Endothelial cell of umbilical vein (primary cell): Measurements from ENCODE around the gene SP2. TPM values are rescaled to one million over a fixed set of nuclear protein-coding genes. Genes with fewer than 3 reads are reported as not detected.

Experiments used
- BruUV-seq: library from RNA; stranded (reverse); fragments of 400-500 nt; replicated peaks from 2 replicates; lab custom pipeline; 2021; lab: Mats Ljungman, UMichigan
- CTCF ChIA-PET: fragments of 300-600, 350-600 bp; sonication (Branson Sonifier 250); formaldehyde crosslinking; loops from one replicate; lab custom pipeline; 2021; ENCODE audit warnings: antibody characterized with exemption, inconsistent platforms; lab: Charles Lee
- POLR2A ChIA-PET: fragments of 300-600, 350-600 bp; sonication (Branson Sonifier 250); formaldehyde crosslinking; loops from one replicate; lab custom pipeline; 2021; ENCODE audit warnings: antibody characterized with exemption, inconsistent platforms; lab: Charles Lee
- DNase-seq: peaks from one replicate; pipeline ENCODE4 v3.0.0-alpha.2; 2011; ENCODE audit warnings: low read depth, low spot score
- FAIRE-seq: peaks from 2 replicates; lab custom pipeline; 2011; peaks lifted over from hg19 to GRCh38; lab: Jason Lieb, UNC
- H2AFZ ChIP-seq: 2 replicates; pipeline ENCODE4 v1.6.0; 2012; ENCODE audit warnings: low read depth, low read length, control low read depth, inconsistent platforms
- H3K27ac ChIP-seq: 2 replicates; pipeline ENCODE4 v1.5.1; 2011; ENCODE audit warnings: low read depth, mild to moderate bottlenecking, control low read depth, low read length, moderate library complexity; ENCODE audit not compliant: insufficient read depth
- H3K27me3 ChIP-seq, 2 experiments: 2 replicates each; pipeline versions ENCODE4 v1.6.0 to v1.6.1; 2011; ENCODE audit warnings: low read length in 2 of 2, mixed read lengths in 1 of 2; ENCODE audit not compliant: control insufficient read depth in 2 of 2, insufficient read depth in 2 of 2
- H3K36me3 ChIP-seq, 2 experiments: 2 replicates in 1 of 2; 3 replicates in 1 of 2; pipeline ENCODE4 v1.5.1; 2011; ENCODE audit warnings: low read length in 2 of 2, mild to moderate bottlenecking in 1 of 2, moderate library complexity in 1 of 2; ENCODE audit not compliant: control insufficient read depth in 2 of 2, insufficient read depth in 2 of 2; ENCODE audit errors: extremely low read depth in 1 of 2
- H3K4me1 ChIP-seq: 3 replicates; pipeline ENCODE4 v1.5.1; 2011; ENCODE audit warnings: mild to moderate bottlenecking, low read length; ENCODE audit not compliant: control insufficient read depth, insufficient read depth; ENCODE audit errors: extremely low read depth
- H3K4me2 ChIP-seq: 2 replicates; pipeline ENCODE4 v1.6.1; 2011; ENCODE audit warnings: low read length, control low read depth, mixed read lengths; ENCODE audit not compliant: insufficient read depth
- H3K4me3 ChIP-seq, 3 experiments: fragments of 200-600 bp in 1 of 3; sonication (generic), shearing (Covaris generic) in 1 of 3; replicated peaks in 1 of 3; 2 replicates each; pipeline ENCODE4 v1.5.1; 2011 to 2016; ENCODE audit warnings: control low read depth in 3 of 3, low read length in 3 of 3, mild to moderate bottlenecking in 2 of 3, inconsistent platforms in 1 of 3, low read depth in 1 of 3, moderate library complexity in 1 of 3; ENCODE audit not compliant: insufficient read depth in 1 of 3
- H3K79me2 ChIP-seq: 2 replicates; pipeline ENCODE4 v1.6.0; 2012; ENCODE audit warnings: low read length, inconsistent platforms; ENCODE audit not compliant: control insufficient read depth, insufficient read depth
- H3K9ac ChIP-seq: replicated peaks from 2 replicates; pipeline ENCODE3; 2011; ENCODE audit warnings: low read length, control low read depth; ENCODE audit not compliant: insufficient read depth; ENCODE audit errors: extremely low read depth
- H3K9me1 ChIP-seq: replicated peaks from 3 replicates; pipeline ENCODE4 v1.6.0; 2011; ENCODE audit warnings: mild to moderate bottlenecking, low read length; ENCODE audit not compliant: control insufficient read depth, insufficient read depth; ENCODE audit errors: extremely low read depth
- H3K9me3 ChIP-seq: replicated peaks from 2 replicates; pipeline ENCODE4 v1.5.1; 2012; ENCODE audit warnings: low read length, inconsistent platforms; ENCODE audit not compliant: control insufficient read depth, insufficient read depth
- H4K20me1 ChIP-seq: replicated peaks from 2 replicates; pipeline ENCODE3; 2011; ENCODE audit warnings: mild to moderate bottlenecking, low read length; ENCODE audit not compliant: control insufficient read depth, insufficient read depth; ENCODE audit errors: extremely low read depth
- EZH2 ChIP-seq: IDR thresholded peaks from 2 replicates; pipeline ENCODE4 v1.6.1; 2012; ENCODE audit warnings: borderline replicate concordance, low read depth, mild to moderate bottlenecking, moderate library complexity, low read length, inconsistent platforms; ENCODE audit not compliant: severe bottlenecking
- FOS ChIP-seq: IDR thresholded peaks from 2 replicates; pipeline ENCODE4 v1.6.1; 2011; ENCODE audit warnings: mild to moderate bottlenecking, low read length, moderate library complexity, borderline replicate concordance; ENCODE audit not compliant: insufficient read depth
- GATA2 ChIP-seq: IDR thresholded peaks from 2 replicates; pipeline ENCODE4 v1.7.0; 2011; ENCODE audit warnings: low read depth, mild to moderate bottlenecking, moderate library complexity, mixed read lengths, low read length; ENCODE audit not compliant: insufficient read length, insufficient read depth
- JUN ChIP-seq: IDR thresholded peaks from 2 replicates; pipeline ENCODE4 v1.6.1; 2011; ENCODE audit warnings: borderline replicate concordance, low read depth; ENCODE audit not compliant: insufficient read length, insufficient read depth
- MYC ChIP-seq: IDR thresholded peaks from one replicate; pipeline ENCODE4 v1.6.1; 2011; ENCODE audit warnings: mild to moderate bottlenecking, low read depth, low read length
- POLR2A ChIP-seq: IDR thresholded peaks from 2 replicates; pipeline ENCODE4 v1.6.1; 2012; ENCODE audit warnings: low read depth, mild to moderate bottlenecking, control low read depth, low read length
- POLR2AphosphoS5 ChIP-seq: IDR thresholded peaks from 2 replicates; pipeline ENCODE4 v1.6.1; 2012; ENCODE audit warnings: low read depth, mild to moderate bottlenecking, control low read depth, low read length, moderate library complexity; ENCODE audit not compliant: insufficient read depth
- dilution Hi-C: fragments of 300-500 bp; cut with MboI; formaldehyde crosslinking; loops from one replicate; pipeline ENCODE4 v1.15.0; 2019; ENCODE audit warnings: low sequenced_read_pairs; ENCODE audit not compliant: extremely low pct_ligation_motif_present
- intact Hi-C: fragments of 100-400 bp; cut with micrococcal nuclease; formaldehyde crosslinking; loops from one replicate; pipeline ENCODE4 v1.10.0; 2022
- polyA plus RNA-seq, 4 experiments: library from polyadenylated mRNA; depleted of rRNA in 3 of 4; stranded (reverse) in 3 of 4; unstranded in 1 of 4; fragments of >200 nt; gene quantifications; 2 replicates each; pipeline versions ENCODE4 v1.2.1 to v1.2.3, GENCODE V29; 2011 to 2012; ENCODE audit warnings: missing spikeins in 1 of 4
- total RNA-seq: library from RNA; stranded (reverse); gene quantifications from 2 replicates; pipeline ENCODE4 v1.2.3, GENCODE V29; 2021
- TF ChIP-seq, protein P1 (sequence below), 2 donors: IDR thresholded peaks; 1 replicate in 1 of 2; 2 replicates in 1 of 2; pipeline ENCODE4 v1.5.1; 2011; ENCODE audit warnings: low read length in 2 of 2, mild to moderate bottlenecking in 2 of 2, moderate library complexity in 2 of 2, control low read depth in 1 of 2, inconsistent platforms in 1 of 2, low read depth in 1 of 2; ENCODE audit not compliant: insufficient read depth in 1 of 2; ENCODE audit errors: extremely low read depth in 1 of 2
- TF ChIP-seq, protein P2 (sequence below): IDR thresholded peaks from 2 replicates; pipeline ENCODE4 v1.6.1; 2011; ENCODE audit not compliant: insufficient read depth, insufficient read length

Gene SP2
- total and polyA plus RNA-seq, 2 donors (not counting 3 experiments of a cell fraction or from before 2014, with no cell fraction given) = 11.2 to 18.6 TPM

DNA sequence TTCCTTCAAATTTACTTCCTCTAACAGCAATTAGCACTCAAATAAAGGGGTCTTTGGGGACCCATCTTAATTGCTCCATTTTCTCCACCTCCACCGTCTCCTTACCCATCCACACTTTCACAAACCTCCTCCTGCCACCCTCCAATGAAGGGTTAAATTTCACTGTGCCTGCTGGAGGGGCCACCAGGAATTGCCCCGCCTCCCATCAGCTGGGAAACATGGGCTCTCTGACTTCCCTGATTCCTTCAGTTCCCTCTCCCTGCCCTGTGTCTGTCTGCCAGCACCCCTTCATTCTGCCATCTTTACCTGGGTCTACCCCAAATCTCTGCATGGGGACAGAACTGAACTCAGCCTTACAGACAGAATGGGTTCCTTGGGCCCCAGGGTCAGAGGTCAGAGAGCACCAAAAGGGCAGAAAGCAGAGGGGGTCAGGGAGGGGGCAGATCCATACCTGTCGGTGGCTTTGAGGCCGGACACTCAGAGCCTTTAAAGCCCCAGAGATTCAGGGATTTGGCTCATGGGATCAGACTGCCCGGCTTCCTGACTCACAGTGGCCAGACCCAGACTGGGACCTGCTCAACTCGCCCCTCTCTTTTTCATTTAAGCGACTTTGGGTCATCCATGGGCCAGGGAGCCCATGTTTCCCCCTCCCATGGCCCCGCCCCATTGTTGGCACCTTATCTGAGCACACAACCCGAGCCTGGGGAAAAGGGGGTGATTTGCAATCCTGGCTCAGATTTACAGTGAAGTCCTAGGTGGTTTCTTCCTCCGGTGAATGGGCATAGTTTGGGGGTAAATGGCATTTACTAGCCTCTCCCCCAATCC, 17.6 kb upstream of the SP2 start:
- H3K9me1 ChIP-seq = no peaks in the 10 kb centered on the region
- CTCF ChIA-PET = interaction anchor here (1.7 to 2.5 kb wide), 2 partner anchors 11 to 17 kb away, joined by 8 to 17 read pairs; partner anchors contain the start of gene SP2
- POLR2A ChIA-PET = no interaction called here
- H3K79me2 ChIP-seq = no peaks in the 10 kb centered on the region
- no peak overlapping the region for H3K27ac ChIP-seq
- no peak overlapping the region for H3K4me2 ChIP-seq
- no peak overlapping the region for H3K9ac ChIP-seq
- no peak overlapping the region for H3K4me3 ChIP-seq
- H4K20me1 ChIP-seq = no peaks in the 10 kb centered on the region
- no peak for FAIRE-seq
- dilution Hi-C loops = no loop called here
- H3K4me1 ChIP-seq = peaks cover 7% of the 10 kb centered on the region
- no peaks in the 10 kb centered on the region for H3K36me3 ChIP-seq
- intact Hi-C loops = no loop called here
- DNase-seq = no peak
- no TSS peak for BruUV-seq
- peaks cover 16 to 17% of the 10 kb centered on the region in 2 experiments for H3K27me3 ChIP-seq
- no peak overlapping the region for H2AFZ ChIP-seq
- H3K9me3 ChIP-seq = no peaks in the 10 kb centered on the region
- TF ChIP-seq POLR2A (no peak), FOS (no peak), JUN (no peak), EZH2 (no peak), GATA2 (no peak), MYC (no peak), POLR2AphosphoS5 (no peak)
- TF ChIP-seq, protein P1, sequence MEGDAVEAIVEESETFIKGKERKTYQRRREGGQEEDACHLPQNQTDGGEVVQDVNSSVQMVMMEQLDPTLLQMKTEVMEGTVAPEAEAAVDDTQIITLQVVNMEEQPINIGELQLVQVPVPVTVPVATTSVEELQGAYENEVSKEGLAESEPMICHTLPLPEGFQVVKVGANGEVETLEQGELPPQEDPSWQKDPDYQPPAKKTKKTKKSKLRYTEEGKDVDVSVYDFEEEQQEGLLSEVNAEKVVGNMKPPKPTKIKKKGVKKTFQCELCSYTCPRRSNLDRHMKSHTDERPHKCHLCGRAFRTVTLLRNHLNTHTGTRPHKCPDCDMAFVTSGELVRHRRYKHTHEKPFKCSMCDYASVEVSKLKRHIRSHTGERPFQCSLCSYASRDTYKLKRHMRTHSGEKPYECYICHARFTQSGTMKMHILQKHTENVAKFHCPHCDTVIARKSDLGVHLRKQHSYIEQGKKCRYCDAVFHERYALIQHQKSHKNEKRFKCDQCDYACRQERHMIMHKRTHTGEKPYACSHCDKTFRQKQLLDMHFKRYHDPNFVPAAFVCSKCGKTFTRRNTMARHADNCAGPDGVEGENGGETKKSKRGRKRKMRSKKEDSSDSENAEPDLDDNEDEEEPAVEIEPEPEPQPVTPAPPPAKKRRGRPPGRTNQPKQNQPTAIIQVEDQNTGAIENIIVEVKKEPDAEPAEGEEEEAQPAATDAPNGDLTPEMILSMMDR (IDR thresholded peaks at IDR 0.05; ENCODE audit: extremely low read depth in 1 of 2, insufficient read depth in 1 of 2, low read depth in 1 of 2, low read length in 2 of 2) = no peak
- TF ChIP-seq, protein P2, sequence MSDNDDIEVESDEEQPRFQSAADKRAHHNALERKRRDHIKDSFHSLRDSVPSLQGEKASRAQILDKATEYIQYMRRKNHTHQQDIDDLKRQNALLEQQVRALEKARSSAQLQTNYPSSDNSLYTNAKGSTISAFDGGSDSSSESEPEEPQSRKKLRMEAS = no peak
